GM19397 (cell line): ENCODE results near the gene LIMD2.
"Not testable (repeated sequence)": the region's sequence is repeated elsewhere in the genome, so short reads cannot be mapped to it uniquely, and the experiment has no call there.

Experiments
- ATAC-seq: cut with Tn5 transposase; IDR thresholded peaks from one replicate; pipeline ENCODE4 v1.9.1; 2021; ENCODE audit warnings: mild to moderate bottlenecking, moderate library complexity; ENCODE audit not compliant: unreplicated experiment

The LIMD2 gene

DNA sequence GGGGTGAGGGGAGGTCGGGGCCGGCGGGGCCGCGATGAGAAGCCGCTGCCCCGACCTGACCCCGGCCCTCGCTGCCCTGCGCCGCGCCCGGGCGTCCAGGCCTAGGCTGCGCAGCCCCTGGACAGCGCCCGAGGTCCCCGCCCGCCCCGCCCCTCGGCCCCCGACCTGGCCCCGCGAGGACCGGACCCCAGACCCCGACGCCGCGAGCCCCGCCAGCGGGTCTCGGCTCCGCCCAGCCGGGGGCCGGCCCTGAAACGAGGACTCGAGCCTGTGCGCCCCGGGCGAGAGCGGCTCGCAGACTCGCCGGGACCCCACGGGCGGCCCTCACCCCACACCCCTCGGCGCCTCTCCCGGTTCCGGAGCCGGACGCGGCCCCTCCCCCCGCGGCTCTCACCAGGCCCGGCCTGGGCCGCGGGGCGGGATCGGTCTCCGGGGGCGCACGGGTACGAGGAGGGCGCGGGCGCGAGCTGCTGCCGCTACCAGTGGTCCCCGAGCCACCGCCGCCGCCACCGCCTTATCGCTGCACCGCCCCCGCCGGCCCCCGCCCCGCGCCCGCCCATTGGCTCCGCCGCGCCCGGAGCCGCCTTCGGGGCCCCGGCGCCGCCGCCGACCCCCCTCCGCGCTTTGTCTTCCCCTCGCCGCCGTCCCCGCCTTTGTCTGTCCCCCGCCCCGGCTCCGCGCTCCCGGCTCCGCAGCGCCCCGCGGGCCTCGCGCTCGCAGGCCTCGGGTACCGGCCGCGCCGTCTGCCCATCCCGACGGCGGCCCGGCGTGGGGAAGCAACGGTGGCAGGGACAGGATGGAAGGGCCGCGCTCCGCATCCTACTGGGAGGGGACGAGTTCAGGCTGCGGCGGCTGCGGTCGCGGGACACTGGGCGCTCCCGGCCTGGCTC, at the start of gene LIMD2:
Gene LIMD2 (minus strand): TSS at position 488 of the 890 bp plus-strand sequence. CDS start 827 bp downstream, outside the sequence.
- peak; percentile 23 for ATAC-seq

DNA sequence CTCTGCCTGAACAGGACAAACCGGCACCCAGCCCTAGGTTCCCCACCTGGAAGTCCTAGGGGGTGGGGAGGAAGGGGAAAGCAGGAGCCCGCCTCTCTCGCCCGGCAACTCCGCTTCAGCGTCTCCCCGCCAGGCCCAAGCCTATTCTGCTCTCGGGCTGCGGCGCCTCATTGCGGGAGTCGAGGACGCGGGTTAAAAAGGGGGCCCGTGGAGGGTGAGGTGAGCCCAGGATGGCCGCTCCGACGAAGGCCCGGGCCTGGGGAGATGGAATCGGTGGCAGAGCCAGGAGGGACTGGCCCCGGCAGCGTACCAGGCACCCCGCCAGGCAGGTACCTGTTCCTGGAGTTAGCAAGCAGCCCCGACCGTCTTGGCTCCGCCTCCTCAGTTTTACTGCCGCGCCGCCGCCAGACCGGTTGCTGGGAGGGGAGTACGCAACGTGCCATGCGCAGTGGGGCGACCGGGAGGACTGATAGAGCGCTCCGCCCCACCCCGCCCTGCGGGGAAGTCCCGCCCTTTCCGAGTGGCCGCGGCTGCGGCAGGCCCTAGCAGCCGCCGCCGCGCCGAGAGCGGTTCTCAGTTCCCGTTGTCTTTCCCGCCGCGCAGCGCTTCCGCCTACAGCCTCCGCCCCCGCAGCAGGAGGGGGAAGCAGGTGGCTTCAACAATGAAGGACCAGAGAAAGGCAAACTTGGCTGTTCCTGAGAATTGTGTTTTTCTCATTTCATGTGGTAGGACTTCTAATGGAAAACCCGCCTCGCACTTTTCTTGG, 41.7 kb upstream of the LIMD2 start, which contains the start of gene STRADA:
Gene STRADA (minus strand): TSS at position 392 of the 766 bp plus-strand sequence. CDS start 13,430 bp downstream, outside the sequence.
- ATAC-seq = peak; percentile 89

DNA sequence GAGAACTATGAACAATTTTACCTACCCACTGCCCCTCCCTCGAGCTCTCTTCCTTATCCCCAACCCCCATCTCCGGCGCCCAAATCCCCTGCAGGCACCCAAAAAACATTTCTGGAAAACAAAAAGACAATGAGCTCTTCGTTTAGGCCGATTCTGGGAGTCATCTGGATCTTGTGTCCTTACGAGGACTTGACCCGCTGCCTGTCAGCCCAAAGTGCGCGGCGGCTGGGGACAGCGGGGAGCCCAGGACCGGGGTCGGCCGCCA, 41.1 kb upstream of the LIMD2 start:
- ATAC-seq = peak; percentile 1

DNA sequence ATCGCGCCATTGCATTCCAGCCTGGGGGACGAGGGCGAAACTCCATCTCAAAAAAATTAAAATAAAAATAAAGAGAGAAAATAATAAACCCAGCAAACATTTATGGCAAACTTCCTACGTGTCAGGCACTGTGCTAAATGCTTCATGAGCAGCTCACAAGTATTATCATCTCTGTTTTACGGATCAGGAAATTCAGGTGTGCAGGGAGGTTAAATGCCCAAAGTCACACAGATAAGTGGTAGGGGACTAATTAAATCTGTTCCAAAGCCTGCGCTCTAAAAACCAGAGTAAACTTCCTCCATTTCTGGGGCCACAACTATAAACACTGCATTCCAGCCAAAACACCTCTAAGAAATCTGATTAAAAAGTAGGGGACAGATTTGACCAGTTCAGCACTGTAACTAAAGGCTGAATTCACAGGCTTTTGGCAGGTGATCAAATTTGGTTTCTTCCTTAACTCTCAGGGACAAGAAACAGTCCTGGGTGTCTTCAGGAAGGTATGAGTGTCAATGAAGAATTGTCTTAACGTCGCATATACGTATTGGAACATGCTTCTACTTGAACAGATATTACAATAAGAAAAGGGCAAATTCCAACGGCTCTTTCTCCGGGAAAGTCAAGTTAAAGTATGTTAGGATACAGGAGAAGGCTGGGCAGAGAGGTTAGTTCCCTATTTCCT, 40.7 kb upstream of the LIMD2 start:
- no peak for ATAC-seq

DNA sequence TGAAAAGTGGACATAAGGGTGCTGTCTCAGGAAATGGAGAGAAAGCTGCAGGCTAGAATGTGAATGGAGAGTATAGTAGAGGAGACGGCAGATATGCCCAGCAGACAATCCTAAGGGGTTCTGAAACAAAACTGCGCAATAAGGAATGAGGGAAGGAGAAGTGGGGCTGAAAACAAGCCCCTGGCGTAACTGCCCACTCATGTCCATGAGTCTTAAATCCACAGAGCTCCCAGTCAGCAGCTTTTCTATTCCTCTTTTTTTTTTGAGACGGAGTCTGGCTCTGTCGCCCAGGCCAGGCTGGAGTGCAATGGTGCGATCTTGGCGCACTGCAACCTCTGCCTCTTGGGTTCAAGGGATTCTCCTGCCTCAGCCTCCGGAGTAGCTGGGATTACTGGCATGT, 35.8 kb upstream of the LIMD2 start:
- no peak for ATAC-seq

DNA sequence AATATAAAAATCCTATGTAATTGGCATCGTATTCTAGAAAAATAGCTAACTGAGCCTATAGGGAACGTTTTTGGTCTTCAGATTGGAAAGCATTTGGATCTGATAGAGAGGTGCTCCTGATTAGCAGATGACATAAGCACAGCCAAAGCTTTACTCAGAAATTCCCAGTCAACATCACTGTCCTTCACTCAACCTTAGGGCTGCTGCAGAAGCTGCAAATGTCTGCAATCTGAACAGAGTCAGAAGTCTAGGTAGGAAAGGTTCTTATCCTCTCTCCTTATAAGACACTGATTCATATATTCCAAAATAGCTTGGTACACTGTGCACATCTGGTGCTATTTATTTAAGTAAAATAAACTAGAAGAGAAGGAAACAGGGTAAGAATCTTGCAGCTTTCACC, 22.5 kb upstream of the LIMD2 start:
- ATAC-seq = no peak

DNA sequence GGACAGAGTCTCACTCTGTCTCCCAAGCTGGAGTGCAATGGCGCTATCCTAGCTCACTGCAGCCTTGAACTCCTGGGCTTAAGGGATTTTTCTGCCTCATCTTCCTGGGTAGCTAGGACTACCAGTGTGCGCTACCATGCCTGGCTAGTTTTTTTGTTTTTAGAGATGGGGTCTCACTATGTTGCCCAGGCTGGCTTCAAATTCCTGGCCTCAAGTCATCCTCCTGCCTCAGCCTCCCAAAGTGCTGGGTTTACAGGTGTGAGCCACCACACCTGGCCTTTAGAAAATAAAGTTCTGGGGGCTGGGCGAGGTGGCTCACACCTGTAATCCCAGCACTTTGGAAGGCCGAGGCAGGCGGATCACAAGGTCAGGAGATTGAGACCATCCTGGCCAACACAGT, 20.3 kb upstream of the LIMD2 start:
- ATAC-seq = not testable (repeated sequence)

DNA sequence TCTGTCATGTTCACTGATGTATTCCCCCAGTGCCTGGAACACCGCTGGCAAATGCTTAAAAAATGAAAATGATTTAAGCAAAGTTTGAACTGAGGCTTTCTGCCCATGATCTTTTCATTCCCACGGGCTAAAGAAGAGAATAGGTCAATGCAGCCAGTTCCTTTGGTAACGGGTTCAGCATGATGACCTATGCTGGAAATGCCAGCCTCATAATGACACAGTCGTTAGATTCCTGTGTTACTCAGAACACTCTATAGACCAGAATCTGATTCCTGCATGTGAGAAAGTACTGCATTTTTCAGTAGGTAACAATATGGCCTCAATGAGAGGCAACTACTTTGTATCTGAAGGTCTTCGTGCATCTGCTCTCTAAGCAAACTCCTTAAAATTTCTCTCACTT, 19.1 kb upstream of the LIMD2 start:
- no peak for ATAC-seq

DNA sequence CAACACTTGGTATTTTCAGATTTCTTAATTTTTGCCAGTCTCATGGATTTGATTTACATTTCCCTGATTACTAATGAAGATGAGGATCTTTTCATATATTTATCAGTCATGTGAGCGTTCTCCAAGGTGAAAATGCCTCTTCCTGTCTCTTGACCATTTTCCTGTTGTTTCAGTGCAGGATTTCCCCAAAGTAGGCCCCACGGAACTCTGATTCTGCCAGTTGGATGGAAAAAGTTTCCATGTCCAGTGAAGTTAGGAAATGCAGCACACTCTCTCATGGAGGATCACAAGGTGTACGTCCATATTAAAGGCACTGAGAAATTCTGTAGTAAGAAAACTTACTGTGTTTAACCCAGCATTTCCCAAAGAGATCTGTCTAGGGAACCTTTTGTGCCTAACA, 16.5 kb upstream of the LIMD2 start:
- ATAC-seq = no peak

DNA sequence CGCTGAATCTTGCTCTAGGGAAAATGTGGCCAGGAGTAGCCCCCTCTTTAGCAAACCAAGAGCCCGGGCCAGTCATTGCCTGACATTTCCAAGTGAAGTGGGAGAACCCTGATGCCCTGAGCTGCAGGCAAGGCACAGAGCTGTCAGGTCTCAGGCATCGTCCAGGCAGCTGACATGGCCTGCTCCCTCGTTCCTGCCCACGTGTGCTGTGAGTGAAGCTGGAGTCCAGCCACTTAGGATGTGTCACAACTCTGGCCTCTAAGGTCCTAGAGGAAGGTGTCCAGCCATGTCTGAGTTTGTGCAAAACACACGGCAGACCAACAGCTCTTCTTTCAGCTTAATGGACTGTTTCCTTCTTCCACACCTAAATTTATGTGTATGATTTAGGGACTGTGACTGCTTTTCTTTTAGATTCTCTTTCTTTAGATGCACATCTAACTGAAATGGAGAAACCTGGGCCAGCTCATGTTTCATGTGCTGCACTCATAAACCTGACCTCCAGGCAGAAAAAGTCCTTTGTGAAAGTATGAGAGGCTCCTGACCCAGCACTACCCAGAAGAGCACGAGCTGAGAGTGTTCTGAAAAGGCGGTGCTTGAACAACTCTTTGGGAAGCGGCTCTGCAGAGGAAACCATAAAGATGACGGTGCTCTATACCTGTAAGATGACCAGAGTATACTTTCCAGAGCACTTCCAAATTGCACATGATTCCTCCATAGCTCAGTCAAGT, 14.8 kb upstream of the LIMD2 start:
- no peak for ATAC-seq

DNA sequence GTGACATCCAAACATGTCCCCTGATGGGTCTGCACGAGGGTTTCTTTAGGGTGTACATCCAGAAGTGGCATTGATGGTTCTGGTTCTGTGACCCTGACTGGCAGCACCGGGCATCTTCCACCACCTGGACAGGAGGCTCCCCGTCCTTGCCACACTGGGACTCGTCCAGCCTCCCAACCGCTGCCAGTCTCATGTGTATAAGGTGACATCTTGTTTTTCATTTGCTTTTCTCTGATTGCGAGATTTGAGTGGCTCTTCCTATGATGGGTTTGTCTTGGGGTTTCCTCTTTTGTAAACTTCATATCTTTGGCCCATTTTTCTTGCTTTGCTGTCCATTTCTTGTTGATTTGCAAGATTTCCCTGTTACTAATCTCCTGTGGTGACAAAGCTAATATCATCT, 9.2 kb upstream of the LIMD2 start:
- no peak for ATAC-seq

DNA sequence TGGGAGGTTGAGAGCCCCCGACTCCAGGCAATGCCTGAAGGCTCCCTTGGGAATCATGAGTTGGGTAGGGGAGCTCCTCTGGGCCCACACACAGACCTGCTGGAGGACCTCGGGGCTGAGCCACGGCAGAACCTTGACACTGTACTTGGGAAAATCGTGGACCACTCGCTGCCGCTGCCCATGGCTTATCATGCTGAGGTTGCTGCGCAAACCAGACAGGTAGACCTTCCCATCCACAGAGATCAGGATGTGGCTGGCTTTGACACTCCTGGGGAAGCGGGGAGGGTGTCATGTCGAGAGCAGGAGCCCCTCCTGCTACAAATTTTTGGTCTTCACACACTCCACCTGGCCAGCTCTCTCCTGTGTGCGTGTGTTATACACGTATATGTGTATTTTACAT, 7.2 kb upstream of the LIMD2 start:
- ATAC-seq = no peak

DNA sequence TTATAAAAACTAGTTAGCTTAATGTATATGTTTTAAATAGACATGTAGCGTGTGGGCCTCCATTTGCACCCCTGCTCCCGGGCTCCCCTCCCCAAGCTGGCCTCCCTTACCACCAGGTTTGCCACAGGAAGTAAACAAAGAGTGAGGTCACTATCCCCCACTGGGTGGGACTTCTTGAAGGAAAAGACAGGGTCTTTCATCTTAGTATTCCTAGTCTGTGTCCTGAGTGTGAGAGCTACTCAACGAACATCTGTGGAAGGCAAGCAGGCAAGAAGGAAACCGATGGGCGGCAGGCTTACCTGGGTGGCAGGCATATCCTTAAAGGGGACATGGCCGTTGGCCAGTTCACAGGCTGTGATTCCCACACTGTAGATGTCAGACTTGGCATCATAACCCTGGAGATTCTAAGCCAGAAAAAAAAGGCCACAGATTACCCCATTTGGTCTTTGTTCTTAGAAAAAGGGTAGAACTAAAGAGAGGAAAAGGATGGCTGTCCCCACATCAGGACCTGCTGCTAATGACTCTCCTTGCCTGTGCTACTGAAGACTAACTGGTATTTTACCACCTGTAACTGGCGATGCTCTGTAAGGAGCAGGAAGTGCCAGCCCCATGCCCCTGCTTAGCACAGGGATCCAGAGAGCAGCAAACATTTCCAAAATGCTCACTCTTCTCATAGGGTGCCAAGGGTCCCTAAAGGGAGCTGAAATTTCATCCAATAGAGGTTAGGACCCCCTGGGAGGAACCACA, 6.6 kb upstream of the LIMD2 start:
- ATAC-seq = no peak

DNA sequence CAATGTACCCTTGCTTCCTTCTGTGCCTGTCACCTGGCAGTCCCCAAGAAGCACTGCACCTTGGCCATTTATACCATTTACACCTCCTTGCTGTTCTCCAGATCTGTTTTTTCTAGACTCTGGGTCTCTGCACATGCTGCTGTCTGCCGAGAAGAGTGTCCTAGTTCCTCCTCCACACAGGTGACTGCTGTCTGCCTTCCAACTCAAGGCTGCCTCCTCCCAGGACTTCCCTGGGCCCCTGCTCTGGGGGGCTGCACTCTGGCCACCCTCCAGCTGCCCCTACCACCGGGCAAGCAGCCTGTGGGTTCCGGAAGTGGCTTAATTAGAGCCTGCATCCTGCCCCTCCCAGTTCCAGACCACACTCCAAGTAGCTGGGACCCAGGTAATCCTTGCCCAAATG, 5.7 kb upstream of the LIMD2 start:
- ATAC-seq = no peak

DNA sequence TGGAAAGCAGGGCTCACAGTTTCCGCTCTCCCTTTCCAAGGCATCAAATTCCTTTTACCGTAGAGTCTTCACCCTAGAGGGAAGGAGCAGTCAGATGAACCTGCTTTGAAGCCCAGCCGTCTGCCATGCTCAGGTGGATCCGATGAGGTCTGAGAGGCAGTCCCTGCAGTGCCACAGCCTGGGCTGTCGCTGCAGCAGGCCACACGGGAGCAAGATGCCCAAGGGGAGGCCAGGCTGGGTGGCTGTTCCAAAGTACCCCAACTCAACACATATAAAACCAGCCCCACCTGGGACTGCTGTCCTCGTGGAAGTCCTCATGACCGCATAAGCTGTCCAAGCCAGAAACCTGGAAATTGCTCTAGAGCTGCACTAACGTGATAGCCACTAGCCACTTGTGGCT, 4.9 kb upstream of the LIMD2 start:
- no peak for ATAC-seq

DNA sequence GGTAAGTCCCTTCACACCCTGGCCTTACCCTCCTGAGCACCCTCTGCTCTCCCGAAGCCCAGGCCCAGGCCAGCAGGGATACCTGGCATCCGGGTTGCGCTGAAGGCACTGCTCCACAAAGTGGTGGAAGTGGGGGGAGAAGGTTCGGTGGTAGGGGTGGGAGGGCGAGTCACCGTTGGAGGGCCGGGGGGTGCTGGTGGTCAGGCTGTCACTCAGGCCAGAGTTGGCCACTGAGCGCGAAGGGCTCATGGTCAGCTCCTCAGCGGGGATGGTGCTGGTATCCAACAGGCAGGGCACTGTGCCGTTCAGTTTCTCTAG, 4.3 kb upstream of the LIMD2 start:
- ATAC-seq = no peak

DNA sequence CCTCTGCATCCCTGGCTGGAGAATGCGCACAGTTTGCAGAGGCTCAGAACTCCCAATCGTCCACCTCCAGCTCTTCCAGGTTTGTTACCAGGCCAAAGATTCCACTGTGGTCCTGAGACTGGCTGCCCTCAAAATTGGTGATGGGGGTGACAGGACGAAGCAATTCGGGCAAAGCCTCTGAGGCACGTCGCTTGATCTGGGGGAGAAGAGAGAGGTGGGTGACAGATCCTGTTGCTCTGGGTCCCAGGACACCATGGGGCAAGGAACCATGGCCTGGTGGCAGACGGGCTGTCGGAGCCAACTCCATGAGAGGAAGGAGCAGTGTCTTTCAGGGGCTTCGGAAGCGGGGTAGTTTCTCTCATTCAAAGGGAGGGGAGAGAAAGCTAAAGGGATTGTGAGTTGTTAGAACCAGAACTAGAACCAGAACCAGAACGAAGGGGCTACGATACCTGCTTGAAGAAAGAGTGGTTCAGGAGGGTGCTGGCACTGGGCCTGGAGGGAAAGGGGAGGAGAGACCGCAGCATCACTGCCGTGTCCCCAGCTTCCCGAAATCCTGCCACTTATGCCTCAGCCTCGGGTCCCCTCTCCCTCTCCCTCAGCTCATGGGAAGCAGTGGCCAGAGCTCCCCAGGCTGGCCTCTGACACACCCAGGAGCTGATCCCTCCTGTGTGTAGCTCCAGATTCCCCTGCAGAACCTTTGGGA, 3.8 kb upstream of the LIMD2 start:
- ATAC-seq = no peak

DNA sequence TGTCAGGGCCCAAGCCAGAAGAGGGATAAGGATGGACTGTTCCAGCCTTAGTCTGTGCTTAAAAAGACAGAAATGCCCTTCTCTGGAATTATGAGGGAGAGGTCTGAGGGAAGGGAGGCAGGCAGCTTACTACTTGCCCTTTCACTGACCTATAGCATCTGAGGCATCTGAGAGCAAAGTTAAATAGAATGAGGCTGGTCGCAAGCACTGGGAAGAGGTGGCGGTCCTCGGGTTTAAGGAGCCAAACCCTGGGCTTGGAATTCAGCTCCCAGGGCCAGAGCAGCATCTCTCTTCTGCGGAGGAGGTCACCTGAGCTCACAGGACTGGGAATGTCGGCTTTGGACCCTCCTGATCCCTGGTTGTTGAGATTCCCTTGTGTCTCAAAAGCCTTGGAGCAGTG, 3.1 kb upstream of the LIMD2 start:
- ATAC-seq = no peak

DNA sequence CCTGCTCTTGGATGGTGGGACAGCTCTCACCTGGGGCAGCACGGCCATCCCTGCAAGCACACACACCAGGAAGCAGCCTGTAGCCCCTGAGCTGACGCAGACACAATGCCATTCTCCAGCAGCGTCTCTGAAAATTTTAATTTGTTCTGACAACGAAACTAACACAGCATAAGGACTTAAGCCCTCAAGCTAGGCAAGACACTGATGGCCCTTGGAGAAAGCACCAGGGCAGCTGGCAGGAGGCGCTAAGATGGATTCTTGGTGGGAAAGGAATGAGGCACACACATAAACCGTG, 2.7 kb upstream of the LIMD2 start:
- no peak for ATAC-seq
